ENCODE measurements around the gene DSCAM. TPM values are rescaled to one million over a fixed set of nuclear protein-coding genes. Genes with fewer than 3 reads are reported as not detected.

Gene DSCAM
- total and polyA plus RNA-seq, 2 donors (not counting 3 experiments of a cell fraction or from before 2014, with no cell fraction given) = not detected

- CTCF ChIA-PET = no interaction called here
- TF ChIP-seq FOS (IDR thresholded peaks at IDR 0.05; ENCODE audit: borderline replicate concordance, insufficient read depth, low read length) = no peak
- no peak for TF ChIP-seq POLR2A (IDR thresholded peaks at IDR 0.05; ENCODE audit: low read depth, low read length)
- TF ChIP-seq EZH2 (IDR thresholded peaks at IDR 0.05; ENCODE audit: borderline replicate concordance, low read depth, low read length, severe bottlenecking) = no peak
- TF ChIP-seq, protein P1, sequence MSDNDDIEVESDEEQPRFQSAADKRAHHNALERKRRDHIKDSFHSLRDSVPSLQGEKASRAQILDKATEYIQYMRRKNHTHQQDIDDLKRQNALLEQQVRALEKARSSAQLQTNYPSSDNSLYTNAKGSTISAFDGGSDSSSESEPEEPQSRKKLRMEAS (IDR thresholded peaks at IDR 0.05; ENCODE audit: insufficient read depth, insufficient read length) = no peak
- no peak for TF ChIP-seq JUN (IDR thresholded peaks at IDR 0.05; ENCODE audit: borderline replicate concordance, insufficient read depth, insufficient read length, low read depth)
- TF ChIP-seq, protein P2, sequence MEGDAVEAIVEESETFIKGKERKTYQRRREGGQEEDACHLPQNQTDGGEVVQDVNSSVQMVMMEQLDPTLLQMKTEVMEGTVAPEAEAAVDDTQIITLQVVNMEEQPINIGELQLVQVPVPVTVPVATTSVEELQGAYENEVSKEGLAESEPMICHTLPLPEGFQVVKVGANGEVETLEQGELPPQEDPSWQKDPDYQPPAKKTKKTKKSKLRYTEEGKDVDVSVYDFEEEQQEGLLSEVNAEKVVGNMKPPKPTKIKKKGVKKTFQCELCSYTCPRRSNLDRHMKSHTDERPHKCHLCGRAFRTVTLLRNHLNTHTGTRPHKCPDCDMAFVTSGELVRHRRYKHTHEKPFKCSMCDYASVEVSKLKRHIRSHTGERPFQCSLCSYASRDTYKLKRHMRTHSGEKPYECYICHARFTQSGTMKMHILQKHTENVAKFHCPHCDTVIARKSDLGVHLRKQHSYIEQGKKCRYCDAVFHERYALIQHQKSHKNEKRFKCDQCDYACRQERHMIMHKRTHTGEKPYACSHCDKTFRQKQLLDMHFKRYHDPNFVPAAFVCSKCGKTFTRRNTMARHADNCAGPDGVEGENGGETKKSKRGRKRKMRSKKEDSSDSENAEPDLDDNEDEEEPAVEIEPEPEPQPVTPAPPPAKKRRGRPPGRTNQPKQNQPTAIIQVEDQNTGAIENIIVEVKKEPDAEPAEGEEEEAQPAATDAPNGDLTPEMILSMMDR (IDR thresholded peaks at IDR 0.05; ENCODE audit: extremely low read depth in 1 of 2, insufficient read depth in 1 of 2, low read depth in 1 of 2, low read length in 2 of 2) = no peak
- no peak for TF ChIP-seq POLR2AphosphoS5 (IDR thresholded peaks at IDR 0.05; ENCODE audit: insufficient read depth, low read depth, low read length)
- TF ChIP-seq MYC (IDR thresholded peaks at IDR 0.05; ENCODE audit: low read depth, low read length) = no peak
- TF ChIP-seq GATA2 (IDR thresholded peaks at IDR 0.05; ENCODE audit: insufficient read depth, insufficient read length, low read depth, low read length) = no peak
- Histone ChIP-seq H3K9me3 (replicated peaks; ENCODE audit: control insufficient read depth, insufficient read depth, low read length) (peaks cover 8% of the 10 kb centered on the region), H3K4me2 (ENCODE audit: insufficient read depth, low read length) (no peak overlapping the region), H3K27ac (ENCODE audit: insufficient read depth, low read depth, low read length) (no peak overlapping the region), H4K20me1 (replicated peaks; ENCODE audit: control insufficient read depth, extremely low read depth, insufficient read depth, low read length) (no peaks in the 10 kb centered on the region), H3K27me3 (ENCODE audit: control insufficient read depth in 2 of 2, insufficient read depth in 2 of 2, low read length in 2 of 2) (no peaks in the 10 kb centered on the region), H3K36me3 (ENCODE audit: control insufficient read depth in 2 of 2, extremely low read depth in 1 of 2, insufficient read depth in 2 of 2, low read length in 2 of 2) (no peaks in the 10 kb centered on the region), H2AFZ (ENCODE audit: low read depth, low read length) (no peak overlapping the region), H3K4me3 (replicated peaks in 1 of 3; ENCODE audit: insufficient read depth in 1 of 3, low read depth in 1 of 3, low read length in 3 of 3) (no peak overlapping the region), H3K9ac (replicated peaks; ENCODE audit: extremely low read depth, insufficient read depth, low read length) (no peak overlapping the region), H3K79me2 (ENCODE audit: control insufficient read depth, insufficient read depth, low read length) (no peaks in the 10 kb centered on the region), H3K4me1 (ENCODE audit: control insufficient read depth, extremely low read depth, insufficient read depth, low read length) (no peaks in the 10 kb centered on the region), H3K9me1 (replicated peaks; ENCODE audit: control insufficient read depth, extremely low read depth, insufficient read depth, low read length) (no peaks in the 10 kb centered on the region)
- intact Hi-C loops (cut with micrococcal nuclease) = no loop called here
- no peak for DNase-seq (ENCODE audit: low read depth, low spot score)
- dilution Hi-C loops (cut with MboI; ENCODE audit: extremely low pct_ligation_motif_present, low sequenced_read_pairs) = no loop called here
- POLR2A ChIA-PET = no interaction called here
- FAIRE-seq = no peak
- no TSS peak for BruUV-seq (replicated peaks)
These were observed 110.8 kb downstream of the DSCAM start for GRCh38 chr21:40736145-40736544.
